Parathyroid adenoma (tissue), 2 donors: ENCODE results near the gene SNX25.
A peak's percentile ranks its signal among the peaks of the same experiment; 100 is the strongest.

Experiments used
- H2AFZ ChIP-seq: fragments of 300-600 bp; sonication (generic); one replicate; pipeline ENCODE4 v1.7.0; 2017; ENCODE audit warnings: antibody characterized with exemption, mild to moderate bottlenecking
- H3K27ac ChIP-seq: fragments of 300-600 bp; sonication (generic); one replicate; pipeline ENCODE4 v1.7.0; 2017
- H3K27me3 ChIP-seq: fragments of 300-600 bp; sonication (generic); one replicate; pipeline ENCODE4 v1.7.0; 2017; ENCODE audit warnings: low read length; ENCODE audit not compliant: control insufficient read depth, insufficient read depth
- H3K36me3 ChIP-seq: fragments of 300-600 bp; sonication (generic); one replicate; pipeline ENCODE4 v1.7.0; 2017; ENCODE audit warnings: low read length; ENCODE audit not compliant: control insufficient read depth, insufficient read depth
- H3K4me1 ChIP-seq: fragments of 300-600 bp; sonication (generic); one replicate; pipeline ENCODE4 v1.7.0; 2017; ENCODE audit warnings: control low read depth
- H3K4me2 ChIP-seq: fragments of 300-600 bp; sonication (generic); one replicate; pipeline ENCODE4 v1.7.0; 2017; ENCODE audit warnings: low read length
- H3K4me3 ChIP-seq: fragments of 300-600 bp; sonication (generic); one replicate; pipeline ENCODE4 v1.7.0; 2017; ENCODE audit warnings: low read depth, low read length
- H3K79me2 ChIP-seq: fragments of 300-600 bp; sonication (generic); one replicate; pipeline ENCODE4 v1.7.0; 2017; ENCODE audit warnings: control low read depth
- H3K9ac ChIP-seq: fragments of 300-600 bp; sonication (generic); one replicate; pipeline ENCODE4 v1.7.0; 2017; ENCODE audit warnings: mild to moderate bottlenecking
- H3K9me3 ChIP-seq: fragments of 300-600 bp; sonication (generic); one replicate; pipeline ENCODE4 v1.7.0; 2017; ENCODE audit warnings: low read length; ENCODE audit not compliant: control insufficient read depth
- TF ChIP-seq, protein P1 (sequence below): fragments of 300-600 bp; sonication (generic); IDR thresholded peaks from one replicate; pipeline ENCODE4 v1.7.0; 2017; ENCODE audit warnings: antibody characterized with exemption, mild to moderate bottlenecking
- donor health status: primary hyperparathyroidism.

SNX25 gene

GRCh38 chr4:185390941-185391340, 181.5 kb downstream of the SNX25 start:
- no peak overlapping the region for H3K4me3 ChIP-seq
- TF ChIP-seq, protein P1, sequence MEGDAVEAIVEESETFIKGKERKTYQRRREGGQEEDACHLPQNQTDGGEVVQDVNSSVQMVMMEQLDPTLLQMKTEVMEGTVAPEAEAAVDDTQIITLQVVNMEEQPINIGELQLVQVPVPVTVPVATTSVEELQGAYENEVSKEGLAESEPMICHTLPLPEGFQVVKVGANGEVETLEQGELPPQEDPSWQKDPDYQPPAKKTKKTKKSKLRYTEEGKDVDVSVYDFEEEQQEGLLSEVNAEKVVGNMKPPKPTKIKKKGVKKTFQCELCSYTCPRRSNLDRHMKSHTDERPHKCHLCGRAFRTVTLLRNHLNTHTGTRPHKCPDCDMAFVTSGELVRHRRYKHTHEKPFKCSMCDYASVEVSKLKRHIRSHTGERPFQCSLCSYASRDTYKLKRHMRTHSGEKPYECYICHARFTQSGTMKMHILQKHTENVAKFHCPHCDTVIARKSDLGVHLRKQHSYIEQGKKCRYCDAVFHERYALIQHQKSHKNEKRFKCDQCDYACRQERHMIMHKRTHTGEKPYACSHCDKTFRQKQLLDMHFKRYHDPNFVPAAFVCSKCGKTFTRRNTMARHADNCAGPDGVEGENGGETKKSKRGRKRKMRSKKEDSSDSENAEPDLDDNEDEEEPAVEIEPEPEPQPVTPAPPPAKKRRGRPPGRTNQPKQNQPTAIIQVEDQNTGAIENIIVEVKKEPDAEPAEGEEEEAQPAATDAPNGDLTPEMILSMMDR = no peak
- no peak overlapping the region for H3K9ac ChIP-seq
- no peak overlapping the region for H3K27ac ChIP-seq
- no peaks in the 10 kb centered on the region for H3K27me3 ChIP-seq
- H3K9me3 ChIP-seq = no peaks in the 10 kb centered on the region
- H3K4me1 ChIP-seq = no peaks in the 10 kb centered on the region
- no peaks in the 10 kb centered on the region for H3K79me2 ChIP-seq
- no peaks in the 10 kb centered on the region for H3K36me3 ChIP-seq
- H2AFZ ChIP-seq = no peak overlapping the region
- no peak overlapping the region for H3K4me2 ChIP-seq

- H2AFZ ChIP-seq = no peak overlapping the region
- H3K9ac ChIP-seq = no peak overlapping the region
- no peak overlapping the region for H3K4me2 ChIP-seq
- no peaks in the 10 kb centered on the region for H3K36me3 ChIP-seq
- no peaks in the 10 kb centered on the region for H3K27me3 ChIP-seq
- no peak overlapping the region for H3K4me3 ChIP-seq
- H3K27ac ChIP-seq = no peak overlapping the region
- no peaks in the 10 kb centered on the region for H3K9me3 ChIP-seq
- TF ChIP-seq, protein P1 = no peak
- H3K4me1 ChIP-seq = no peaks in the 10 kb centered on the region
- H3K79me2 ChIP-seq = no peaks in the 10 kb centered on the region
These were observed 182.8 kb downstream of the SNX25 start for GRCh38 chr4:185392156-185392555.

DNA sequence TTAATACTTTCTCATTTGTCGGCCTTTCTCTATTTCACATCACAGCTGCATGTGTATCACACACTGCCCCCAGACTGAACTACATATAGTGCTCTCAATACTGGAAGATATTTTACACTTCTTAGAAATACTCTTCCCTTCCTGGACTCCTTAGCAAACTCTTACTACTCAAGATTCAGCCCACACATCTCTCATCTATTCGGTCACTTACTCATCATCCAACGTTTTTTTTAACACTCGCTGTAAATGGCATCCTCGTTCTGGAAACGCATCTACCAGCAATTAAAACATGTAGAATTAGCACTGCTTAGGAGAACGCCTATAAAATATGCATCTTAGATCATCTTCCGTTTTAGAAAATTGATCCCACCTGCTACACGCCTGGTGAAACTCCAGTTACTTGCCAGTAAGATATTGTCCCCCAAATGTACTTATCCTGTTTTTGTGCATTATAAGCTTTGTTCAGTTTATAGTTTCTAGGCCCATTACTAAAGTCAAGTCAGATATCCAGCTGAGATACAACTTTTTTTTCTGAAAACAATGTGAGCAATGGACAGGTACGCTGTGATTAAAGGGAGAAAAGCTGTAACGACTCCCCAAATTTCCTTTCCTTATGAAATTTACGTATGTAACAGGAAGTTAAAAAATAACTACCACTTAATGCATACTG, 185.3 kb downstream of the SNX25 start:
- Histone ChIP-seq H3K4me1 (no peaks in the 10 kb centered on the region), H2AFZ (peak overlapping the region; percentile 87), H3K27me3 (no peaks in the 10 kb centered on the region), H3K4me3 (peak overlapping the region; percentile 69), H3K4me2 (peak overlapping the region; percentile 89), H3K79me2 (no peaks in the 10 kb centered on the region), H3K9me3 (no peaks in the 10 kb centered on the region), H3K27ac (no peak overlapping the region), H3K36me3 (no peaks in the 10 kb centered on the region), H3K9ac (no peak overlapping the region)
- TF ChIP-seq, protein P1 = no peak

- Histone ChIP-seq H3K27me3 (no peaks in the 10 kb centered on the region), H3K9ac (no peak within 1 kb of the TSS), H3K36me3 (no peaks in the 10 kb centered on the region), H3K27ac (peak within 1 kb of the TSS; percentile 97), H3K79me2 (no peaks in the 10 kb centered on the region), H3K4me1 (no peaks in the 10 kb centered on the region), H3K4me3 (peak within 1 kb of the TSS; percentile 69), H3K4me2 (peak within 1 kb of the TSS; percentile 89), H2AFZ (peak within 1 kb of the TSS; percentile 87), H3K9me3 (no peaks in the 10 kb centered on the region)
- TF ChIP-seq, protein P1 = no peak
These were observed 186.0 kb downstream of the SNX25 start, which contains the start of gene LRP2BP for GRCh38 chr4:185395238-185395955. Gene LRP2BP, minus strand, starts transcription at chr4:185395924. Its CDS starts 17,738 bp downstream, at chr4:185378186.
